Endothelial cell of umbilical vein (primary cell): ENCODE measurements around the gene SNED1. TPM values are rescaled to one million over a fixed set of nuclear protein-coding genes. Genes with fewer than 3 reads are reported as not detected.

Source experiments
- BruUV-seq: library from RNA; stranded (reverse); fragments of 400-500 nt; replicated peaks from 2 replicates; lab custom pipeline; 2021; lab: Mats Ljungman, UMichigan
- CTCF ChIA-PET: fragments of 300-600, 350-600 bp; sonication (Branson Sonifier 250); formaldehyde crosslinking; loops from one replicate; lab custom pipeline; 2021; ENCODE audit warnings: antibody characterized with exemption, inconsistent platforms; lab: Charles Lee
- POLR2A ChIA-PET: fragments of 300-600, 350-600 bp; sonication (Branson Sonifier 250); formaldehyde crosslinking; loops from one replicate; lab custom pipeline; 2021; ENCODE audit warnings: antibody characterized with exemption, inconsistent platforms; lab: Charles Lee
- DNase-seq: peaks from one replicate; pipeline ENCODE4 v3.0.0-alpha.2; 2011; ENCODE audit warnings: low read depth, low spot score
- FAIRE-seq: peaks from 2 replicates; lab custom pipeline; 2011; peaks lifted over from hg19 to GRCh38; lab: Jason Lieb, UNC
- H2AFZ ChIP-seq: 2 replicates; pipeline ENCODE4 v1.6.0; 2012; ENCODE audit warnings: low read depth, low read length, control low read depth, inconsistent platforms
- H3K27ac ChIP-seq: 2 replicates; pipeline ENCODE4 v1.5.1; 2011; ENCODE audit warnings: low read depth, mild to moderate bottlenecking, control low read depth, low read length, moderate library complexity; ENCODE audit not compliant: insufficient read depth
- H3K27me3 ChIP-seq, 2 experiments: 2 replicates each; pipeline versions ENCODE4 v1.6.0 to v1.6.1; 2011; ENCODE audit warnings: low read length in 2 of 2, mixed read lengths in 1 of 2; ENCODE audit not compliant: control insufficient read depth in 2 of 2, insufficient read depth in 2 of 2
- H3K36me3 ChIP-seq, 2 experiments: 2 replicates in 1 of 2; 3 replicates in 1 of 2; pipeline ENCODE4 v1.5.1; 2011; ENCODE audit warnings: low read length in 2 of 2, mild to moderate bottlenecking in 1 of 2, moderate library complexity in 1 of 2; ENCODE audit not compliant: control insufficient read depth in 2 of 2, insufficient read depth in 2 of 2; ENCODE audit errors: extremely low read depth in 1 of 2
- H3K4me1 ChIP-seq: 3 replicates; pipeline ENCODE4 v1.5.1; 2011; ENCODE audit warnings: mild to moderate bottlenecking, low read length; ENCODE audit not compliant: control insufficient read depth, insufficient read depth; ENCODE audit errors: extremely low read depth
- H3K4me2 ChIP-seq: 2 replicates; pipeline ENCODE4 v1.6.1; 2011; ENCODE audit warnings: low read length, control low read depth, mixed read lengths; ENCODE audit not compliant: insufficient read depth
- H3K4me3 ChIP-seq, 3 experiments: fragments of 200-600 bp in 1 of 3; sonication (generic), shearing (Covaris generic) in 1 of 3; replicated peaks in 1 of 3; 2 replicates each; pipeline ENCODE4 v1.5.1; 2011 to 2016; ENCODE audit warnings: control low read depth in 3 of 3, low read length in 3 of 3, mild to moderate bottlenecking in 2 of 3, inconsistent platforms in 1 of 3, low read depth in 1 of 3, moderate library complexity in 1 of 3; ENCODE audit not compliant: insufficient read depth in 1 of 3
- H3K79me2 ChIP-seq: 2 replicates; pipeline ENCODE4 v1.6.0; 2012; ENCODE audit warnings: low read length, inconsistent platforms; ENCODE audit not compliant: control insufficient read depth, insufficient read depth
- H3K9ac ChIP-seq: replicated peaks from 2 replicates; pipeline ENCODE3; 2011; ENCODE audit warnings: low read length, control low read depth; ENCODE audit not compliant: insufficient read depth; ENCODE audit errors: extremely low read depth
- H3K9me1 ChIP-seq: replicated peaks from 3 replicates; pipeline ENCODE4 v1.6.0; 2011; ENCODE audit warnings: mild to moderate bottlenecking, low read length; ENCODE audit not compliant: control insufficient read depth, insufficient read depth; ENCODE audit errors: extremely low read depth
- H3K9me3 ChIP-seq: replicated peaks from 2 replicates; pipeline ENCODE4 v1.5.1; 2012; ENCODE audit warnings: low read length, inconsistent platforms; ENCODE audit not compliant: control insufficient read depth, insufficient read depth
- H4K20me1 ChIP-seq: replicated peaks from 2 replicates; pipeline ENCODE3; 2011; ENCODE audit warnings: mild to moderate bottlenecking, low read length; ENCODE audit not compliant: control insufficient read depth, insufficient read depth; ENCODE audit errors: extremely low read depth
- CTCF ChIP-seq, 2 donors: IDR thresholded peaks; 1 replicate in 1 of 2; 2 replicates in 1 of 2; pipeline ENCODE4 v1.5.1; 2011; ENCODE audit warnings: low read length in 2 of 2, mild to moderate bottlenecking in 2 of 2, moderate library complexity in 2 of 2, control low read depth in 1 of 2, inconsistent platforms in 1 of 2, low read depth in 1 of 2; ENCODE audit not compliant: insufficient read depth in 1 of 2; ENCODE audit errors: extremely low read depth in 1 of 2
- EZH2 ChIP-seq: IDR thresholded peaks from 2 replicates; pipeline ENCODE4 v1.6.1; 2012; ENCODE audit warnings: borderline replicate concordance, low read depth, mild to moderate bottlenecking, moderate library complexity, low read length, inconsistent platforms; ENCODE audit not compliant: severe bottlenecking
- FOS ChIP-seq: IDR thresholded peaks from 2 replicates; pipeline ENCODE4 v1.6.1; 2011; ENCODE audit warnings: mild to moderate bottlenecking, low read length, moderate library complexity, borderline replicate concordance; ENCODE audit not compliant: insufficient read depth
- GATA2 ChIP-seq: IDR thresholded peaks from 2 replicates; pipeline ENCODE4 v1.7.0; 2011; ENCODE audit warnings: low read depth, mild to moderate bottlenecking, moderate library complexity, mixed read lengths, low read length; ENCODE audit not compliant: insufficient read length, insufficient read depth
- JUN ChIP-seq: IDR thresholded peaks from 2 replicates; pipeline ENCODE4 v1.6.1; 2011; ENCODE audit warnings: borderline replicate concordance, low read depth; ENCODE audit not compliant: insufficient read length, insufficient read depth
- MAX ChIP-seq: IDR thresholded peaks from 2 replicates; pipeline ENCODE4 v1.6.1; 2011; ENCODE audit not compliant: insufficient read depth, insufficient read length
- MYC ChIP-seq: IDR thresholded peaks from one replicate; pipeline ENCODE4 v1.6.1; 2011; ENCODE audit warnings: mild to moderate bottlenecking, low read depth, low read length
- POLR2A ChIP-seq: IDR thresholded peaks from 2 replicates; pipeline ENCODE4 v1.6.1; 2012; ENCODE audit warnings: low read depth, mild to moderate bottlenecking, control low read depth, low read length
- POLR2AphosphoS5 ChIP-seq: IDR thresholded peaks from 2 replicates; pipeline ENCODE4 v1.6.1; 2012; ENCODE audit warnings: low read depth, mild to moderate bottlenecking, control low read depth, low read length, moderate library complexity; ENCODE audit not compliant: insufficient read depth
- dilution Hi-C: fragments of 300-500 bp; cut with MboI; formaldehyde crosslinking; loops from one replicate; pipeline ENCODE4 v1.15.0; 2019; ENCODE audit warnings: low sequenced_read_pairs; ENCODE audit not compliant: extremely low pct_ligation_motif_present
- intact Hi-C: fragments of 100-400 bp; cut with micrococcal nuclease; formaldehyde crosslinking; loops from one replicate; pipeline ENCODE4 v1.10.0; 2022
- polyA plus RNA-seq, 4 experiments: library from polyadenylated mRNA; depleted of rRNA in 3 of 4; stranded (reverse) in 3 of 4; unstranded in 1 of 4; fragments of >200 nt; gene quantifications; 2 replicates each; pipeline versions ENCODE4 v1.2.1 to v1.2.3, GENCODE V29; 2011 to 2012; ENCODE audit warnings: missing spikeins in 1 of 4
- total RNA-seq: library from RNA; stranded (reverse); gene quantifications from 2 replicates; pipeline ENCODE4 v1.2.3, GENCODE V29; 2021

SNED1 gene
- total and polyA plus RNA-seq, 2 donors (not counting 3 experiments of a cell fraction or from before 2014, with no cell fraction given), result 14.1 to 17.2 TPM

GRCh38 chr2:241135737-241136136, 137.3 kb downstream of the SNED1 start:
- Histone ChIP-seq H3K27ac (no peak overlapping the region), H3K79me2 (no peaks in the 10 kb centered on the region), H2AFZ (no peak overlapping the region), H3K9me3 (no peaks in the 10 kb centered on the region), H3K9ac (no peak overlapping the region), H3K4me3 (no peak overlapping the region), H3K9me1 (no peaks in the 10 kb centered on the region), H3K4me2 (no peak overlapping the region), H3K36me3 (peaks cover 0 to 3% of the 10 kb centered on the region in 2 experiments), H4K20me1 (no peaks in the 10 kb centered on the region), H3K4me1 (no peaks in the 10 kb centered on the region), H3K27me3 (no peaks in the 10 kb centered on the region)
- ChIA-PET CTCF (interaction anchor here (1.5 kb wide), 1 partner anchor 152 kb away, joined by 3 read pairs; no protein-coding TSS in a partner anchor), POLR2A (no interaction called here)
- FAIRE-seq, result no peak
- TF ChIP-seq MYC (no peak), POLR2AphosphoS5 (no peak), FOS (no peak), GATA2 (no peak), EZH2 (no peak), MAX (no peak), POLR2A (no peak), CTCF (IDR thresholded peaks at IDR 0.05; ENCODE audit: extremely low read depth in 1 of 2, insufficient read depth in 1 of 2, low read depth in 1 of 2, low read length in 2 of 2) (no peak), JUN (no peak)
- DNase-seq, result no peak
- intact Hi-C loops, result no loop called here
- no TSS peak for BruUV-seq
- dilution Hi-C loops, result no loop called here
